SKM-1 (cell line): Measurements from ENCODE around the gene PABPC1L.

ENCODE experiments used
- DNase-seq: peaks from one replicate; lab custom pipeline; 2025; ENCODE audit not compliant: unreplicated experiment; lab: John Stamatoyannopoulos, UW

PABPC1L gene

GRCh38 chr20:44966030-44966961 is 56.4 kb downstream of the PABPC1L start, which contains the start of gene STK4:
STK4 (plus strand) TSS chr20:44966512; CDS start chr20:44966569, 57 bp downstream.
- DNase-seq = peak; percentile 88

DNA sequence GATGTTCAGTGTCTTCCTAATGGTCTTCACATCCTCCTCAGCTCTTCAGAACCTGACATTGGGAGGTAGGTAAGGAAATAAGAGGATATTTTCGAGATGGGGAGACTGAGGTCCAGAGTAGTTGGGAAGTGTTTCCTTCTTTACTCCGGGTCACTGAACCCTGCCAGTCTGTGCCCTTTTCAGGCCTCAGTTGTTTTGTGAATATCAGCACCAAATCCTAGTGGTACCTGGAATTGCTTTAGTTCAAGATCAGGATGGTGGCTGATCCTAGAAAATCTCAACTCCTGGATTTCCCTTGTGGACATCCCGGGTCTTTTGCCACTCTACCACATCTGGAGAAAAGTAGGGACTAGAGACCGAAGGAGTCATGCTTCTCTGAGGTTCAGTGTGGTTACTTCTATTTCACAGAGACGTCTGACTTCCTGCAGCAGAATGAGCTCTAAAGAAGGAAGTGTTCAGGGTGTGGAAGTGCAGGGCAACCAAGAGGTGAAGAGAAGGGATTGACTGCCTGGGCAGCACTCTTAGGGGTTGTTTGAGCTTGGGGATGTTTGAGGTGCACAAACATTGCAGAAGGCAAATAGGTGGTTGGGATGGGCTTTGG is 57.4 kb downstream of the PABPC1L start:
- peak; percentile 84 for DNase-seq

- no peak for DNase-seq
Observed at GRCh38 chr20:44969300-44969894, 59.5 kb downstream of the PABPC1L start.

DNA sequence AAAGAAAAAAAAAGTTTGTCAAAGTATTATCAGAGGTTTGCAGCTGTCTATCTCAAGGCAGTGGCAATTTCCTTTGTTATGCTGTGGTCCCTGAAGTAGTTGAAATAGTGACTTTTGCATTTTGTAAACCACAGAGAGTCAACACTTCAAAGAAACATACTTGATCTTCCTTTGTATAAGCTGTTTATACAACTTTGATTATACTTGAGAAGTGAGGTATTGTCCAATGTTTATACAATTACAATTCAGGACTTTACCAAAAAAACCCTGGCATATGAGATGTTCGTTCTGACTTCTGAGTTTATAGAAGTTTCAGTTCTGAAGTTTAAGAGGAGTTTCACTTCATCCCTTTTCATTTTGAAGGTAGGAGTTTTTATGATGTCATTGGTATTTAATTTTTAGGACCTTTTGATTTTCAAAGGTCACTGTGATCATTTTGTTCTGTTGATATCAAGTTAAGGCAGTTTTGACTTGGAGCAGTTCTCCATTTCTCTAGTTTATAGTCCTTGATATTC is 60.4 kb downstream of the PABPC1L start:
- no peak for DNase-seq

GRCh38 chr20:44973053-44973452 is 63.2 kb downstream of the PABPC1L start:
- DNase-seq = no peak

DNA sequence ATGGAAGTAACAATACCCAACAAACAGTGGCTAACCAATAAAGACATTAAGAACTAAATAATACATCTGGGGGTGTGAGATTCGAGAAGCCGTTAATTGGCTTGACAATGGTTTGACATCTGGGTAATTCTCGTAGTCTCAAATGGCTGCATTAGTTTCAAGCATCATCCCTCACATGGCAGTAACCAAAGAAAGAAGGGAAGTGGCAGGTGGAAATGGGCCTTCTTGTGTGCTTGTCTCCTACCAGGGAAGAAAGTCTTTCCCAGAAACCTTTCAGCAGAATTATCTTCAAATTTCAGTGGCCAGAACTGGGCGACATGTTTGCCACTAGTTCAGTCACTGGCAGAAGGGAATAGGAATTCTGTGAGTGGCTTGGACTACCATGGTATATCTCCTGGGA is 66.8 kb downstream of the PABPC1L start:
- DNase-seq = no peak

DNA sequence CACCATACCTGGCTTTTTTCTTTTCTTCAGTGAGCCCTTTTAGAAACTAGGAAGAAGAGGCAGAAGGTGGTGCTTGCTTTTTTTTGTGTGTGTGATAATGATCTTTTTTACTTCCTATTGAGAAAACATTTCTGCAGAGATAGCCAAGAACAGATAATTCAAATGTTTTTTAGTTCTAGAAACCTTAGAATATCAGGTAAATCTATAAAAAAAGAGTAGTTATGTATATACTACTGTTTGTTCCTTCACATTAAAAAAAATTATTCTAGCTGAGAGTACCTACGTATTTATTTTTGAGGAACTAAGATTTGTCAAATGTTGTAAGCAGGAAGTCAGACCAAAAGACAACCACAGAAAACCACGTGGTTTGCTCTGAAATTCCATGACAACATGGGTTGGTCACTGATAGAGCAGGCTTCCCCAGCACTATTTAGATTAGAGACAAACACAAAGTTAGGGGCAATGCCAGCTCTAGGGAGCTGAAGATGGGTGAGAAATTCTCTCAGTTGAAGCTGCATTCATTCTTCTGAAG is 69.3 kb downstream of the PABPC1L start:
- DNase-seq = peak; percentile 84

GRCh38 chr20:44981736-44982406 is 72.0 kb downstream of the PABPC1L start:
- DNase-seq = no peak

DNA sequence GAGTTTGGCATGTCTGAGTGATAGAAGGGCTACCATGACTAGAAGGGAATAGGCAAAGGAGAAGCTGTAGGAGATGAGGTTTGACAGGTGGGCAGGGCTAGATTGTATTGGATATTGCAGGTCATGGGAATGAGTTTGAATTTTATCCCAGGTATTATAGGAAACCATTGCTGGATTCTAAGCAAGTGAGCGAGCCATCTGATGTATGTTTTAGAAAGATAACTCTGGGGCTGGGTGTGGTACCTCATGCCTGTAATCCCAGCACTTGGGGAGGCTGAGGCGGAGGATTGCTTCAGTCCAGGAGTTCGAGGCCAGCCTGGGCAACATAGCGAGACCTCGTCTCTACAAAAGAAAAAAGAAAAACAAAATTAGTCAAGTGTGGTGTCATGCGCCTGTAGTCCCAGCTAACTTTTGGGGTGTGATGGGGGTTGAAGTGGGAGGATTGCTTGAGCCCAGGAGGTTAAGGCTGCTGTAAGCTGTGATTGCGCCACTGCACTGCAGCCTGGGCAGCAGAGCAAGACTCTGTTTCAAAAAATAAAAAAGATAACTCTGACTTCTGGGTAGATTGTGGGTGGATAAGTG is 73.3 kb downstream of the PABPC1L start:
- no peak for DNase-seq

- no peak for DNase-seq
Observed at GRCh38 chr20:44988631-44989171, 78.8 kb downstream of the PABPC1L start.
